GM20000 (cell line): ENCODE measurements around the gene NSMF.

Experiments
- DNase-seq: peaks from one replicate; pipeline ENCODE4 v3.0.0; 2012; ENCODE audit warnings: low spot score
- CTCF ChIP-seq: IDR thresholded peaks from 2 replicates; pipeline ENCODE4 v1.5.1; 2012; ENCODE audit warnings: mild to moderate bottlenecking, control low read depth; ENCODE audit errors: extremely low read depth, missing control alignments

Gene NSMF

GRCh38 chr9:137490532-137491186 is 31.5 kb upstream of the NSMF start:
- DNase-seq: no peak
- TF ChIP-seq CTCF: no peak

GRCh38 chr9:137488906-137489305 is 29.8 kb upstream of the NSMF start:
- no peak for DNase-seq
- no peak for TF ChIP-seq CTCF

GRCh38 chr9:137488327-137488653 is 29.2 kb upstream of the NSMF start:
- DNase-seq: no peak
- TF ChIP-seq CTCF: no peak

GRCh38 chr9:137487454-137488326 is 28.6 kb upstream of the NSMF start:
- no peak for TF ChIP-seq CTCF
- no peak for DNase-seq

GRCh38 chr9:137486545-137487453 is 27.7 kb upstream of the NSMF start:
- TF ChIP-seq CTCF: no peak
- DNase-seq: no peak

- DNase-seq: no peak
- TF ChIP-seq CTCF: no peak
Observed at GRCh38 chr9:137486141-137486490, 27.0 kb upstream of the NSMF start.
